GM18507 (cell line): ENCODE results near the gene PTPN2.
"Not testable (repeated sequence)": the region's sequence is repeated elsewhere in the genome, so short reads cannot be mapped to it uniquely, and the experiment has no call there.

Experiments used
- DNase-seq: peaks from one replicate; pipeline ENCODE4 v3.0.0; 2011; ENCODE audit warnings: low read depth; ENCODE audit not compliant: insufficient read length; ENCODE audit errors: extremely low spot score
- FAIRE-seq: peaks from 2 replicates; lab custom pipeline; 2011; peaks lifted over from hg19 to GRCh38; lab: Jason Lieb, UNC

PTPN2 gene

DNA sequence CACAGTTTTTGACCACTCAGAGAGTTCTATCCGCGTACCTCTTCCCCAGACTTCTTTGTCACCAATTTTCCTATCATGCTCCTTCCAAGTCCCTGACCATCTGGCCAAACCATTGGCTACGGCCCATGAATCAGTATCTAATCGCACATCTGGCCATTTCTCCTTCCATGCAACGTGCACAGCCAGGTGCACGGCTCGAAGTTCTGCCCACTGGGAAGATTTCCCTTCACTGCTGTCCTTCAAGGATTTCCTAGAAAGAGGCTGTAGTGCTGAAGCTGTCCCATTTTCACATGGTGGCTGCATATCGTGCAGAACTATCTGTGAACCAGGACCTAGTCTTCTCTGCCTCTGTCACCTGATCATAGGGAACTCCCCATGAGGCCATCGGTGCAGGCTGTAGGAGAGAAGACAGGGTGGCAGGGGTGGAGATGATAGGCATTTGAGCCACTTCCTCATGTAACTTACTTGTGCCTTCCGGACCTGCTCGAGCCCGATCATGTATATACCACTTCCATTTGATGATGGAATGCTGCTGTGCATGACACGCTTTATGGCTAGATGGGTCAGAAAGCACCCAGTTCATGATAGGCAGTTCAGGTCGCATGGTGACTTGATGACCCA lies 127.3 kb downstream of the PTPN2 start:
- FAIRE-seq: not testable (repeated sequence)

GRCh38 chr18:12755606-12756005 lies 128.4 kb downstream of the PTPN2 start:
- DNase-seq, FAIRE-seq: not testable (repeated sequence)

More for the DNA sequence above, 127.3 kb downstream of the PTPN2 start:
- not testable (repeated sequence) for DNase-seq

DNA sequence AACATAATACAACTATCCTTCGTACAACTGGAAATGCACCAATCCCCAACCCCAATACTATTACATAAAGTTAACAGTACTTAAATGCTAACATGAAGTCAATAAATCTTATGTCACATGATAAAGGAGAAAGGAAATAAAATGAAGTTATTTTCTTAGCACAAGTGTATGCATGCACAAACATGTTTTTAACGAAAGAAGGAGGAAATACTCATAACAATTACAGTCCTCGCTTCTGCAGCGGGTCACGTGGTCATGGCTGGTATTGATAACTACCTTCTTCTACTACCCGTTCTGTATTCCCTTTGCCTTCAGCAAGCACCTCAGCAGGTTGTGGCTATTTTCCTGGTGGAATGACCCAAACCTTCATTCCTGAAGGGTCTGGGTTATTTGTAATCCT lies 129.5 kb downstream of the PTPN2 start:
- no peak for FAIRE-seq
- no peak for DNase-seq

DNA sequence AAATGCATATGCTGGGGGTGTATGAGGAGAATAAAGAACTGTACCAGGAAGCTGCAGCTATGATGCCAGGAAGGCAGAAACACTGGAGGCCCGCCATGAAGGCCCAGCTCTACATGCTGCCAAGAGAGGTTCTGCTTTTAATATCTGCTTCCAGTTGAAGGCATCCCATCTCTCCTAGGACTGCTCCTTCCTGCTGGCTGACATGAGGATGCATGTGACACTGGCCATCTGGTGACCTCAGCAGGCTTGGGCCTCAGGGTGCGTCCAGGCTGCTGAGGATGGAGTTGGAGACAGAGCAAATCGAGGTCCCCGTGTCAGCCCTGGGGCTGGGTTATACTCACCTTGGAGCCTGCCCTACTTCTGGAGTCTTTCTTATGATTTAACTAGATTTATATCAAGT lies 132.1 kb downstream of the PTPN2 start:
- FAIRE-seq (no peak), DNase-seq (no peak)

DNA sequence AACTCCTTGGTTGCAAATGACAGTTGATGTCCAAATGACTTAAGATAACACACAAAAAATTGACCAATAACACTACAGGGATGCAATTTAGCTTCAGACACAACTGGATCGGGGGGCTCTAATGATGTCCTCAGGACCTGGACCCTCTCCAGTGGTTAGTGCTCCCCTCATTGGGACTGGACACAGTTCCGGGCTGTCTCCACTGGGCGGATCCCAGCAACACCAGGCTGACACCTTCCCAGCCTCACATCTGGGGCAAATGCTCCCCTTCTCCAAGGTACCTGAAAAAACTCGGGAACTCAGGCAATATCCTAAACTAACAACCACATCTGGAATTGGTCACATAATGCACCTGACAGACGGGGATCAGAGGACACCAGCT lies 132.5 kb downstream of the PTPN2 start:
- FAIRE-seq: no peak
- DNase-seq: no peak

GRCh38 chr18:12750715-12751502 lies 133.1 kb downstream of the PTPN2 start:
- DNase-seq: no peak
- FAIRE-seq: no peak

GRCh38 chr18:12750076-12750714 lies 133.8 kb downstream of the PTPN2 start:
- DNase-seq: no peak
- no peak for FAIRE-seq

GRCh38 chr18:12749121-12749520 lies 134.9 kb downstream of the PTPN2 start:
- no peak for DNase-seq
- no peak for FAIRE-seq

DNA sequence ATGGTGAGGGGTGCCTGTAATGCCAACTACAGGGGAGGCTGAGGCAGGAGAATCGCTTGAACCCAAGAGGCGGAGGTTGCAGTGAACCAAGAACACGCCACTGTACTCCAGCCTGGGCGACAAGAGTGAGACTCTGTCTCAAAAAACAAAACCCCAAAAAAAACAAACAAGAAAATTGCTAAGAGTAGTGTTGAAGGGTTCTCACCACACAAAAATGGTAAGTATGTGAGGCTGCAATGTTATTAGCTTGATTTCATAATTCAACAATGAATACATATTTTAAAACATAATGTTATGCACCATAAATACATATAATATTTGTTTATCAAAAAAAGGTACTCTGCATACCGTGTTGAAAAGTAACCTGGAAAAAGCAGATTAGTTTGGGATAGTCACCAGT lies 135.4 kb downstream of the PTPN2 start:
- FAIRE-seq (no peak), DNase-seq (no peak)

- FAIRE-seq (no peak), DNase-seq (no peak)
Observed at GRCh38 chr18:12747530-12748315, 136.3 kb downstream of the PTPN2 start.

DNA sequence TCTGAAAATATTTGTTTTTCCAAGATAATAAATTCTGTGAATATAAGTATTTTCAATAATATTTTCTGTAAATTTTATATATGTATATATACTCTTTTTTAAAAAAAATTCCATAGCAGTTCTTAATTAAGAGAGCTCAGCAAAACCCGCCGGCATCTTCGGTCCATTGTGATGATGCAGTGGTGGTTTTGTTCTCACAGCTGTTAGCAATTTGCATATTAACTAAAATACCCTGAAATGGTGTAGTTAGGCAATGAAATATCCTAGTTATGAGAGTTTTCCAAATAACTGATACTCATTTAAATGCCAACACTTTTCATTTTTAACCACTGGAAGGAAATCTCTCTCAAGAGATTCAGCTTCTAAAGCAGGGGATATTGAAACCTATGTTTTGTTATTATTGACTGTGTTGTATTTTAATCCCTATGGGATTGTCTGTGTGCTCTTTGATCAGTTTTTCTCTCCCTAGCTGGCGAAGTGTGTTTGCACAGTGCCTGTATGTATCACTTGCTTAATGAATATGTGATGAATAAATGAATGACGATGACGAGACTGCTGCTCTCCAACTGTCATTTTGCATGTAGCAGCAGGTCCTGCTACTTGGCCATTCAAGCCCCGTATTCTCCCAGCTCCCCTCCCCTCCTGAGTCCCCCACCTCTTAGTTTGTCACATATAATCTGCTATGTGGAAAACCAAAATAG lies 138.8 kb downstream of the PTPN2 start:
- DNase-seq (no peak), FAIRE-seq (no peak)

- DNase-seq (no peak), FAIRE-seq (peak; percentile 60)
Observed at GRCh38 chr18:12744103-12744502, 139.9 kb downstream of the PTPN2 start.

DNA sequence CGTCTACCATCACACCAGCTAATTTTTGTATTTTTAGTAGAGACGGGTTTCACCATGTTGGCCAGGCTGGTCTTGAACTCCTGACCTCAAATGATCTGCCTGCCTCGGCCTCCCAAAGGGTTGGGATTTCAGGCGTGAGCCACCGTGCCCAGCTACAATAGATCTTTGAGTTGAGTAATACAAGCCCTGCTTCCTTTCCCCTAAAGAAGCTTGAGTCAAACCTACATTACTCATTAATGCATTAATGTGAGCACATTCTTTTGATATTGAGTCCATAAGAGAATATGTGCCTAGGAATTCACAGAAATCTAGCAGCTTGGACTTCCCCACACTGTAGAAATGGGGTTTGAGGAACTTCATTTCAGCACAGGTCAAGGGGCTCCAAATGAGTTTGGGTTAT lies 141.6 kb downstream of the PTPN2 start:
- DNase-seq (no peak), FAIRE-seq (no peak)
